Lower leg skin (tissue), 4 donors: ENCODE measurements around the gene LDB1. TPM values are rescaled to one million over a fixed set of nuclear protein-coding genes. Genes with fewer than 3 reads are reported as not detected.
A peak's percentile ranks its signal among the peaks of the same experiment; 100 is the strongest.

Experiments used
- DNase-seq, 2 donors: peaks; one replicate each; pipeline ENCODE4 v3.0.0-alpha.2; 2019; ENCODE audit warnings: low spot score in 2 of 2
- H3K4me3 ChIP-seq: fragments of 200-600 bp; sonication (generic); 2 replicates; pipeline ENCODE4 v1.5.1; 2017; ENCODE audit warnings: mild to moderate bottlenecking, low read depth; ENCODE audit not compliant: poor library complexity, severe bottlenecking
- CTCF ChIP-seq, 3 donors: fragments of 450-650 bp; IDR thresholded peaks; one replicate each; pipeline ENCODE4 v1.5.1; 2016; ENCODE audit warnings: antibody characterized with exemption in 3 of 3, mild to moderate bottlenecking in 3 of 3, moderate library complexity in 2 of 3
- POLR2A ChIP-seq, 2 donors: fragments of 450-650 bp; IDR thresholded peaks; one replicate each; pipeline ENCODE4 v1.6.1; 2016 to 2017; ENCODE audit warnings: antibody characterized with exemption in 2 of 2, mild to moderate bottlenecking in 1 of 2, moderate library complexity in 1 of 2
- WGBS, 2 donors: methylation state at CpG; one replicate each; pipeline ENCODE4 v1.1.5; 2018; 5-methylcytosine and 5-hydroxymethylcytosine counted together
- intact Hi-C: fragments of 100-400 bp; cut with DNase I; formaldehyde crosslinking; loops from one replicate; pipeline ENCODE4 v1.15.0; 2023; ENCODE audit warnings: low total_unique reads
- total RNA-seq, 4 donors: library from RNA; depleted of rRNA; stranded (reverse); fragments of >200 nt; gene quantifications; one replicate each; pipeline ENCODE4 v1.1.0, GENCODE V29; 2016

LDB1 gene
- total RNA-seq, 4 donors from 2014 or later = 80.3 to 109 (median 102) TPM

DNA sequence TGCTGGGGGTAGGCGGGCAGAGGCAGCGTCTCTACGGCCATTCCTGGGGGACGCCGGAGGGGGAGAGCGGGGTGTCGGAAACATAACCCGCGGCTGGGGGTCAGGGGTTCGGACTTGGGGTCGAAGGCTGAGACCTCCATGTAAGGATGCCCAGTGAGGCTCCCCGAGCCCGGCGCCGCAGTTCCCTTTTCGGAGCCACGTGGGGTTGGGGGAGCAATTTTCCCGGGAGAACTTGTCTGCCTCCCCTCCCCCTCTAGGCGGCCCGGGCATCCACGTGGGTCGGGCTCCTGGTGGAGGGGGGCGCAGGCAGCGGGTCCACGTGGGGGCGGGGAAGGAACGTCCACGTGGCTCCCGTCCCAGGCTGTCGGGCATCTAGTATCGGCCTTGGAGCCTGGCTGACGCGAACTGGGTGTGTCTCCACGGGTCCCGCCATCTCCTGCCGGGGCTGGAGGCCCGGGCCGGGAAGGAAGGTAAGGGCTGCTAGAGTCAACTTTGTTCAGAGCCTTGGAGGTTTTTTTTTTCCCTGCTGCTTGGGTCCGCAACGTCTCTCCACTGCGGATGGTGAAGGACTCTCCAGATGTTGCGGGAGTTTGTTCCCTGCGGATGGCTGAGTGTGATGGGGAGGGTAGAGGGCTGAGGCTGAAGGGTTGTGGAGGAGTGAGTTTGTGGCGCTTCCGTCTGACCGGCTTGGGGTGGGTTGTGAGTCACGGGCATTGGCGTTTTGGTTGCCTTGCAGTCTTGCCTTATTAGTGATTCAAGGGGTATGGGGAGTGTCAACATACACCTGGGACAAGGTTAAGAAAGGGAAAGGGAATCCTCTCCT is 13.4 kb upstream of the LDB1 start:
- DNase-seq = peak; percentile 49 to 93
- 1 to 2% methylated on average over 27 to 40 of the region's 48 CpGs for WGBS, 2 donors
- no peak for TF ChIP-seq CTCF (IDR thresholded peaks at IDR 0.05)
- peak overlapping the region; percentile 80 for H3K4me3 ChIP-seq
- intact Hi-C loops = no loop called here

DNA sequence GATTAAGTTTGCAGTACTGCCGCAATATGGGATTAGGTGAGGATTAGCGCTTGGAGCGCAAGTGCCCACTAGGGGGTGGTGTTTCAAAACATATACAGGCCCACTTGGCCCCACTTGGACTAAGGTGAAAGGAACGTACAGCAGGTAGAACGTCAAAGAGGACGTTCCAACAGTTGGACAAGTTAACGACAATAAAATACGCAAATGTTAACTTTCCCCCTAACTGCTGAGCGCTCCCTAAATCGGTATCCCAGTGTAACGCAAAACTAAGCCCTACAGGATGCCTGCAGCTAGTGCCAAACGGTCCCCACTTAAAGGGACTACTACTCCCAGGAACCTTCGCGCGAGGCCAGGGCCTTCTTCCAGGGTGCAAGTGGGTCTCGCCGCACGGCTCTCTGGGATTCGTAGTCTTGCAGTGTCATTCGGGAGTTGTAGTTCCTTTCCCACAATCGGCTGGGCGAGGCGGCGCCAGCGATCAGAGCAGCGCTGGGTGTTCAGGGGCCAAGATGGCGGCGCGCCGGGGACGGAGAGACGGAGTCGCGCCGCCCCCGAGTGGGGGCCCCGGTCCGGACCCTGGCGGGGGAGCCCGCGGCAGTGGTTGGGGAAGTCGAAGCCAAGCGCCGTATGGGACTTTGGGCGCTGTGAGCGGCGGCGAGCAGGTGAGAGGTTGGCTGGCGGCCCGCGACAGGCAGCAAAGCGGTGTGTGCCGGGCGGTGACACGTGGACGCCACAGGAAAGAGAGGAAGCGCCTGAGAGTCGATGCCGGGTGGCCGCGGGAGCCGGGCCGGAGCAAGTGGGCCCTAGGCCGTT is 12.6 kb upstream of the LDB1 start, which contains the start of gene PPRC1:
Gene PPRC1, plus strand, starts transcription at position 478 of the 810 bp plus-strand sequence. Its CDS starts 29 bp downstream, at position 507.
- peak; percentile 99 for DNase-seq
- intact Hi-C loops = no loop called here
- TF ChIP-seq POLR2A (IDR thresholded peaks at IDR 0.05) (peak in 1 of 2 donors; percentile 27), CTCF (IDR thresholded peaks at IDR 0.05) (peak in 1 of 3 donors; percentile 86)
- WGBS, 2 donors = 0% methylated on average over 49 to 60 of the region's 64 CpGs
- H3K4me3 ChIP-seq = peak within 1 kb of the TSS; percentile 80

DNA sequence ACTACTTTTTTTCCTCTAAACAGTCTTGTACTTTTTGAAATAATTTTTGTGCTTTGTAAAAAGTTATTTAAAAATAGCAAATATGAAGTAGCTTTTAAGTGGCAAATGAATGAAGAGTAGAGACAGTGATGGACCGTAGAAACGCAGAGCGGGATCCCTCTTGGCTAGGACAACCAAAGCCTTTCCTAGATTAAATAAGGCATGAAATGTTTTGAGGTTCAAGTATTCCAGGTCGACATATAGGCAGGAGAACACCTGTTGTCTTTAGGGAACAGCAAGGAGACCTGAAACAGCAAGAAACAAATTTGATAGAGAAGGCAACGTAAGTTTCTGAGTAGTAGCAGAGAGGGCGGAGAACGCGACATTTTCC is 12.0 kb upstream of the LDB1 start:
- no peak for DNase-seq
- intact Hi-C loops = no loop called here
- TF ChIP-seq POLR2A (IDR thresholded peaks at IDR 0.05) (no peak), CTCF (IDR thresholded peaks at IDR 0.05) (no peak)
- no peak overlapping the region for H3K4me3 ChIP-seq
- 15 to 16% methylated on average over 8 of the region's 8 CpGs for WGBS, 2 donors

GRCh38 chr10:102131286-102132170 is 11.4 kb upstream of the LDB1 start:
- H3K4me3 ChIP-seq = no peak overlapping the region
- intact Hi-C loops = no loop called here
- no peak for DNase-seq
- 80 to 82% methylated on average over 8 of the region's 8 CpGs for WGBS, 2 donors
- no peak for TF ChIP-seq POLR2A (IDR thresholded peaks at IDR 0.05)

DNA sequence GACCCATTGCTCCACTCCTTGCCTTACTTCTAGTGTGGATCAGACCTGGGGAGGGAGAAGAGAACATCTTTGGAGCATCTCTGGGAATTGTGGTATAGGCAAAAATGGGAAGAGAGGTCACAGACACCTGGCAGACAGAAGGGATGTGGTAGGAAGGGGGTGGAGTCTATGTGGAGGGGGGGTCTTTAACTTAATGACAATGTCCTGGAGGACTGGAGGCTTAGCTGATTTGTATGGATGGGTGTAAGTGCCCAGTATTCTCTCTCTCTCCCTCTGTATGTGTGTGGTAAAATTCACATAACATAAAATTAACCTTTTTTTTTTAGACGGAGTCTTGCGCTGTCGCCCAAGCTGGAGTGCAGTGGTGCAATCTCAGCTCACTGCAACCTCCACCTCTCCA is 3.1 kb upstream of the LDB1 start:
- no peak for DNase-seq
- TF ChIP-seq CTCF (IDR thresholded peaks at IDR 0.05) (no peak), POLR2A (IDR thresholded peaks at IDR 0.05) (no peak)
- H3K4me3 ChIP-seq = no peak overlapping the region
- 90 to 95% methylated on average over 3 of the region's 3 CpGs for WGBS, 2 donors
- intact Hi-C loops = no loop called here
